Esophagus muscularis mucosa (tissue), 4 donors: ENCODE results near the gene COL6A1. TPM values are rescaled to one million over a fixed set of nuclear protein-coding genes. Genes with fewer than 3 reads are reported as not detected.

Source experiments
- DNase-seq: peaks from one replicate; pipeline ENCODE4 v3.0.0-alpha.2; 2017; ENCODE audit errors: extremely low spot score
- H3K27ac ChIP-seq, 4 donors: fragments of 200-600 bp; sonication (generic); replicated peaks in 1 of 4; 1 replicate in 3 of 4; 2 replicates in 1 of 4; pipeline ENCODE4 v1.5.1; 2016 to 2019; ENCODE audit warnings: mild to moderate bottlenecking in 1 of 4
- H3K27me3 ChIP-seq, 4 donors: fragments of 200-600 bp; sonication (generic); one replicate each; pipeline versions ENCODE4 v1.5.1 to v1.6.0; 2016 to 2019
- H3K36me3 ChIP-seq, 4 donors: fragments of 200-600 bp; sonication (generic); one replicate each; pipeline ENCODE4 v1.5.1; 2016 to 2019
- H3K4me1 ChIP-seq, 4 donors: fragments of 200-600 bp; sonication (generic); one replicate each; pipeline ENCODE4 v1.5.1; 2016 to 2019
- H3K4me3 ChIP-seq, 4 donors: fragments of 200-600 bp; sonication (generic); 1 replicate in 2 of 4; 2 replicates in 2 of 4; pipeline ENCODE4 v1.5.1; 2016 to 2019; ENCODE audit warnings: mild to moderate bottlenecking in 4 of 4, moderate library complexity in 1 of 4
- H3K9me3 ChIP-seq, 4 donors: fragments of 200-600 bp; sonication (generic); 1 replicate in 3 of 4; 2 replicates in 1 of 4; pipeline ENCODE4 v1.5.1; 2016 to 2019
- EP300 ChIP-seq: sonication (generic); formaldehyde crosslinking; IDR thresholded peaks from one replicate; pipeline ENCODE4 v1.6.1; 2017; ENCODE audit warnings: antibody characterized with exemption
- POLR2A ChIP-seq: fragments of 450-650 bp; IDR thresholded peaks from one replicate; pipeline ENCODE4 v1.6.1; 2017; ENCODE audit warnings: antibody characterized with exemption, moderate library complexity, mild to moderate bottlenecking, low read depth
- POLR2AphosphoS5 ChIP-seq, 2 donors: sonication (generic); formaldehyde crosslinking; IDR thresholded peaks; one replicate each; pipeline ENCODE4 v1.6.1; 2017; ENCODE audit warnings: antibody characterized with exemption in 2 of 2
- WGBS: methylation state at CpG from one replicate; pipeline ENCODE4 v1.1.5; 2018; 5-methylcytosine and 5-hydroxymethylcytosine counted together
- intact Hi-C: fragments of 100-400 bp; cut with DNase I; formaldehyde crosslinking; loops from one replicate; pipeline ENCODE4 v1.15.1; 2023
- total RNA-seq, 4 donors: library from RNA; depleted of rRNA; stranded (reverse); fragments of >200 nt; gene quantifications; one replicate each; pipeline versions ENCODE4 v1.1.0 to v1.2.1, GENCODE V29; 2016
- TF ChIP-seq, protein P1 (sequence below), 3 experiments: fragments of 200-600 bp in 2 of 3; fragments of 450-650 bp in 1 of 3; sonication (generic) in 2 of 3; IDR thresholded peaks; one replicate each; pipeline ENCODE4 v1.5.1; 2017 to 2019; ENCODE audit warnings: antibody characterized with exemption in 3 of 3, mild to moderate bottlenecking in 2 of 3, moderate library complexity in 1 of 3

The COL6A1 gene
- total RNA-seq, 4 donors from 2014 or later: 646 to 1,432 (median 1,078) TPM

DNA sequence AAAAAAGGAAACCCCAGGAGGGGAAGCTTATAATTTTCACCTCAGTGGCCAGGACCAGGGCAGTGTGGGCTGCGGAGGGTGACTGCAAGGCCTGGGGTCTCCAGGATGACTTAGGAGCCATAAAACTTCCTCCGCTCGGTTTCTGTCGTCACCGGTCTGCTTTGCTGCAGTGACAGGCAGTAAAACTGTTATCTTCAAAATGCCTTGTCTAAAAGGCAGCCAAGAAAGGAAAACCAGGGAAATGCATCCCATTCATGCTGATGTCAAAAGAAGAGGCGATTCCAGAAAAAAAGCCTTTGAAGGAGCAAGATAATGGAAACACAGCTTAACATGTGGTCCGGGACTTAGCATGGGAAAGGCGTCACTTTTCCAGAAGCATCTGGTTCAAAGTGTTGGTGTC lies 42.0 kb downstream of the COL6A1 start:
- WGBS: 79% methylated on average over 8 of the region's 8 CpGs
- TF ChIP-seq, protein P1, sequence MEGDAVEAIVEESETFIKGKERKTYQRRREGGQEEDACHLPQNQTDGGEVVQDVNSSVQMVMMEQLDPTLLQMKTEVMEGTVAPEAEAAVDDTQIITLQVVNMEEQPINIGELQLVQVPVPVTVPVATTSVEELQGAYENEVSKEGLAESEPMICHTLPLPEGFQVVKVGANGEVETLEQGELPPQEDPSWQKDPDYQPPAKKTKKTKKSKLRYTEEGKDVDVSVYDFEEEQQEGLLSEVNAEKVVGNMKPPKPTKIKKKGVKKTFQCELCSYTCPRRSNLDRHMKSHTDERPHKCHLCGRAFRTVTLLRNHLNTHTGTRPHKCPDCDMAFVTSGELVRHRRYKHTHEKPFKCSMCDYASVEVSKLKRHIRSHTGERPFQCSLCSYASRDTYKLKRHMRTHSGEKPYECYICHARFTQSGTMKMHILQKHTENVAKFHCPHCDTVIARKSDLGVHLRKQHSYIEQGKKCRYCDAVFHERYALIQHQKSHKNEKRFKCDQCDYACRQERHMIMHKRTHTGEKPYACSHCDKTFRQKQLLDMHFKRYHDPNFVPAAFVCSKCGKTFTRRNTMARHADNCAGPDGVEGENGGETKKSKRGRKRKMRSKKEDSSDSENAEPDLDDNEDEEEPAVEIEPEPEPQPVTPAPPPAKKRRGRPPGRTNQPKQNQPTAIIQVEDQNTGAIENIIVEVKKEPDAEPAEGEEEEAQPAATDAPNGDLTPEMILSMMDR (IDR thresholded peaks at IDR 0.05): no peak
- TF ChIP-seq EP300 (no peak), POLR2A (no peak), POLR2AphosphoS5 (IDR thresholded peaks at IDR 0.05) (no peak)
- Histone ChIP-seq H3K27me3 (no peaks in the 10 kb centered on the region), H3K27ac (peak overlapping the region; percentile 84 to 90 (median 84)), H3K9me3 (no peaks in the 10 kb centered on the region), H3K4me3 (no peak overlapping the region), H3K4me1 (peaks cover 28 to 93% (median 86%) of the 10 kb centered on the region in 4 donors), H3K36me3 (no peaks in the 10 kb centered on the region)
- intact Hi-C loops: loop anchor here (5.0 kb wide), 1 partner anchor 34 kb away; no protein-coding TSS in a partner anchor
- no peak for DNase-seq

DNA sequence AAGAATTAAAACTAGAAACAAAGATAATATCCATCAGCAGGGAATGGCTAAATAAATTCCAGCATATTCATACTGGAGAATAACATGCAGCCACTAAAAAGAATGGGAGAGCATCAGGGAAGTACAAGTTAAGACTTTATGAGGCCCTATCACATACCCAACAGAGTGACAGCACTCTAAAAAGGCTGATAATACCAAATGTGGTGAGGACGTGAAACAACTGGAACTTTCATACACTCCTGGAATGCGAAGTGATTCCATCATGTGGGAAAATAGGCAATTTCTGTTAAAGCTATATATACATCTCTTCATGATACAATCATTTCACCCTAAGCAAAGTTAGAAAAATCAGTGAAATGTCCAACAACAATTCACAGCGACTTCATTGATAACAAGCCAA lies 42.6 kb downstream of the COL6A1 start:
- Histone ChIP-seq H3K4me1 (peaks cover 33 to 93% (median 89%) of the 10 kb centered on the region in 4 donors), H3K4me3 (no peak overlapping the region), H3K27me3 (no peaks in the 10 kb centered on the region), H3K27ac (peak overlapping the region; percentile 84 to 90 (median 84)), H3K9me3 (no peaks in the 10 kb centered on the region), H3K36me3 (no peaks in the 10 kb centered on the region)
- no peak for DNase-seq
- intact Hi-C loops: loop anchor here (5.0 kb wide), 1 partner anchor 33 kb away; no protein-coding TSS in a partner anchor
- WGBS: 69% methylated on average over 3 of the region's 3 CpGs
- TF ChIP-seq, protein P1 (IDR thresholded peaks at IDR 0.05): no peak
- no peak for TF ChIP-seq EP300
- TF ChIP-seq POLR2A: no peak
- TF ChIP-seq POLR2AphosphoS5 (IDR thresholded peaks at IDR 0.05): no peak

DNA sequence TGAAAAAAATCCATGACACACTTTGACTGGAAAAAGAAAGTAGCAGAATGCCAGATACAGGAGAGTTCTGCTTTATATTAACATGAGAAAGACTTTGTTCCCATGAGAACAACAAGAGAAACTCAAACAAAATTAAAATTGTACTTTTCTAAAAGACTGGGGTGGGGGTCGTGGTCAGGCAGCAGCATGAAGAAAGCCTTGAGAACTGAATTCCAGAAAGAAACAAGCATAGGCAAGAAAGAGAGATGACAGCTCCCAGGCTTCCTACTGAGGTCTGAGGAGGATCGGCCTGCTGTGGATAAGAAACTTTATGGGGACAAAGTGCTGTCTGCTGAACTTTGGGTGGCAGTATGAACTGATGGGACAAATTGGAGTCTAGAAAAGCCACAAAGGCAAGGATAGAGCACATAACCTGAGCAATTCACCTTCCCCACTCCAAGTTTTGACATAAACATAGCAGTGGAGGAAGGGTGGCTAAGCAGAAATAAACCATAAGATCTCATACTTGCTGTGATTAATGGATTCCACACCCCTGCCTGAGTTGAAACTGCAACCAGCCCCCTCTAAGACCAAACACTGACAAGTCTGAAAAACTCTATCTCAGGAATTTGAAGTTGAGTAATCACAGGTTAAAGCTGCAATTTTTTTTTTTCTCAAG lies 43.7 kb downstream of the COL6A1 start:
- intact Hi-C loops: loop anchor here (5.0 kb wide), 1 partner anchor 43 kb away; the partner anchor contains the start of gene COL6A1
- H3K27ac ChIP-seq: peak overlapping the region; percentile 84 to 90 (median 84)
- WGBS: 30% methylated on average over 2 of the region's 2 CpGs
- no peaks in the 10 kb centered on the region for H3K36me3 ChIP-seq
- peaks cover 0 to 7% (median 0%) of the 10 kb centered on the region in 4 donors for H3K9me3 ChIP-seq
- H3K27me3 ChIP-seq: no peaks in the 10 kb centered on the region
- no peak for DNase-seq
- TF ChIP-seq POLR2A: no peak
- peak; percentile 12 to 26 for TF ChIP-seq POLR2AphosphoS5 (IDR thresholded peaks at IDR 0.05)
- H3K4me3 ChIP-seq: no peak overlapping the region
- peaks cover 33 to 92% (median 82%) of the 10 kb centered on the region in 4 donors for H3K4me1 ChIP-seq

DNA sequence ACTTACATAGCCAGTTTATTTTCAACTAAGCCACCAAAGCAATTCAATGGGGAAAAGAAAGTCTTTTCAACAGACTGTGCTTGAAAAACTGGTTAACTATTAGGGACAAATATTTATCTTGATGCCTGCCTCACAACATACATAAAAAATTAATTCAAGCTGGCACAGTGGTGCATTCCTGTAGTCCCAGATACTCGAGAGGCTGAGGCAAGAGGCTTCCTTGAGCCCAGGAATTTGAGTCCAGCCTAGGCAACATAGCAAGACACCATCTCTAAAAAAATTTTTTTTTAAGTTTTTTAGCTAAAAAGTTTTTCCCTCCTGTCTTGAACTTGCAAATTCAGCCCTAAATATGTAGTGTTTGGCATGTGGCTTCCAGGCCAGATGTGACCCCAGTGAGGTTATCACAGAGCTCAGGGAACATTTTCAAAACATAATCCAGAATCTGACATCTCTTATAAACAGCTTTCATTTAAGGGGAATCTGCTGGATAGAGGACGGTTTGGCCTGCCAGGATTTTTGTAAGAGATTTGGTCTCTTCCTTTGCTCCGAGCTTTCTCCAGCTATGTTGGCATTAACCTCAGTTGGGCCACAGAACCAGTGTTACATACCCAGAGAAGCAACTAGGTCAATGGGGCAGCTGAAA lies 46.4 kb downstream of the COL6A1 start:
- Histone ChIP-seq H3K27me3 (no peaks in the 10 kb centered on the region), H3K4me3 (no peak overlapping the region), H3K36me3 (no peaks in the 10 kb centered on the region), H3K9me3 (peaks cover 0 to 7% (median 0%) of the 10 kb centered on the region in 4 donors), H3K27ac (peak overlapping the region; percentile 84 to 90 (median 84)), H3K4me1 (peaks cover 19 to 65% (median 56%) of the 10 kb centered on the region in 4 donors)
- 32% methylated on average over 3 of the region's 3 CpGs for WGBS
- TF ChIP-seq, protein P1 (IDR thresholded peaks at IDR 0.05): no peak
- no peak for TF ChIP-seq EP300
- peak in 1 of 2 donors; percentile 45 for TF ChIP-seq POLR2AphosphoS5 (IDR thresholded peaks at IDR 0.05)
- TF ChIP-seq POLR2A: no peak
- DNase-seq: peak; percentile 91
- intact Hi-C loops: loop anchor here (5.0 kb wide), 1 partner anchor 46 kb away; the partner anchor contains the start of gene COL6A1

DNA sequence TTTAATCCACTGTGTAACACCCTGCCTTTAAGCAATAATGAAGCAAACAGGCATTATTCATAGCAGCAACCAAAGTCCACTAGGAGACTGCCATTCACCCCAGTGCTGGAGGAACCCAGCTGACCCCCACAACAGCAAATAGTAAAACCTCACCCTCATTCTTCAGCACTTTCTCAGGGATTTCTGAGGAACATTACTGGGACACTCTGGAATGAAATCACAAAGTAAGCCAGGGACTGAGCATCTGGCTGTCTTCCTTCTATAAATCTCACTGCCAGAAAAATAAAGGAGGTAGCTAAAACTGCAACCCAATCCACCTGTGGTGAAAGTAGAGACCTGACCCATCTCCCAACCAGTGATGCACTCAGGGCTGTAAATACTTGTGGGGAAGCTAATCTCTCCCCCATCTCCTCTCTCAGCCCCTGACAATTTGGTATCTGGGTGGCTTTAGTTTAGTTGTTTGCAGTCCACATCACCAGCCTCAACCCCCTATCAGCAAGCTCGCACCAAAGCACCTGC lies 47.1 kb downstream of the COL6A1 start:
- Histone ChIP-seq H3K4me3 (no peak overlapping the region), H3K36me3 (no peaks in the 10 kb centered on the region), H3K27ac (peak overlapping the region; percentile 84 to 90 (median 84)), H3K9me3 (peaks cover 0 to 7% (median 0%) of the 10 kb centered on the region in 4 donors), H3K27me3 (no peaks in the 10 kb centered on the region), H3K4me1 (peaks cover 19 to 64% (median 54%) of the 10 kb centered on the region in 4 donors)
- no peak for DNase-seq
- TF ChIP-seq POLR2AphosphoS5 (IDR thresholded peaks at IDR 0.05) (no peak), POLR2A (no peak), EP300 (no peak)
- TF ChIP-seq, protein P1 (IDR thresholded peaks at IDR 0.05): no peak
- WGBS: 80% methylated on average over 1 of the region's 1 CpG
- intact Hi-C loops: loop anchor here (5.0 kb wide), 1 partner anchor 46 kb away; the partner anchor contains the start of gene COL6A1
